Measurements from ENCODE around the gene COPRS.

COPRS gene

DNA sequence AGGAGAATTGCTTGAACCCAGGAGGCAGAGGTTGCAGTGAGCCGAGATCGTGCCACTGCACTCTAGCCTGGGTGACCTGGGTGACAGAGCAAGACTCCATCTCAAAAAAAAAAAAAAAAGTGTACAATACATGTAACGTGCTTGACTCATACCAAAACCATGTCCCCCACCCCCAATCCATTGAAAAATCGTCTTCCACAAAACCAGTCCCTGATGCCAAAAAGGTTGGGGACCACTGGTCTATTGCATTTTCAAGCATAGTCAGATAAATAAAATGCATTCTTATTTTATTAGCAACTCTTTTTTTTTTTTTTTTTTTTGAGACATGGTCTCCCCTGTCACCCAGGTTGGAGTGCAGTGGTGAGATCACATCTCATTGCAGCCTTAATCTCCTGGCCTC, 52.1 kb downstream of the COPRS start:
- no peak for DNase-seq

- no peak for DNase-seq
Observed at GRCh38 chr17:31803494-31804213, 55.4 kb downstream of the COPRS start.

DNA sequence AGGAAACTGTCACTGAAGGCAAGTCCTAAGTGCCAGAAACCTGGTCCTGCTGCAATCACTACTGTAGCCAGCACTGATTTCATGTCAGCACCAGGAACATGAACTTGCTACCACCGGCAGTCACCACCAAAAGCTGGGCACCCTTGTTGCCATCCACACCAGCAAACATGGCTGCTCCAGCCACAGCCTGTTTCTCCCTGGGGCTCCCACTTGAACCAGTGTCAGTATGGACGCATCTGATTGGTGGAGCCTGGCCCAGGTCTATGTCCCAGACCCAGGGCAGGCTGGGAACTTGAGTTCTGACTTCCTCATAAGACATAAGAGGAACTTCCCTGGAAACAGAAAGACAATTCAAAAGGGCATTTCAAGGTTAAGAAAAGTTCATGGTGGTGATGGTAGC, 56.5 kb downstream of the COPRS start:
- DNase-seq = no peak

Measured in CD4-positive, alpha-beta T cell treated with Interleukin-4 for 4 hours (primary cell).